ENCODE data around the gene CMTM3. TPM values are rescaled to one million over a fixed set of nuclear protein-coding genes. Genes with fewer than 3 reads are reported as not detected.

The CMTM3 gene
- total RNA-seq, 1 experiment from 2014 or later, result 4.3 TPM

GRCh38 chr16:66598111-66598510 is 6.4 kb upstream of the CMTM3 start:
- ChIA-PET CTCF (interaction anchor here (1.4 to 1.5 kb wide), 3 partner anchors 10 to 232 kb away, joined by 3 to 7 read pairs (median 3); partner anchors contain the start of gene NAE1), POLR2A (no interaction called here)
- TF ChIP-seq CTCF (IDR thresholded peaks at IDR 0.05; ENCODE audit: unreplicated experiment), result no peak
- intact Hi-C loops (cut with micrococcal nuclease), result no loop called here
- DNase-seq (ENCODE audit: unreplicated experiment), result no peak
- peaks cover 11% of the 10 kb centered on the region for H3K27me3 Mint-ChIP-seq (ENCODE audit: insufficient read depth, unreplicated experiment)
- no peaks in the 10 kb centered on the region for H3K9me3 Mint-ChIP-seq (ENCODE audit: unreplicated experiment)
- H3K27ac Mint-ChIP-seq (ENCODE audit: low read depth, unreplicated experiment), result no peak overlapping the region
- H3K36me3 Mint-ChIP-seq (ENCODE audit: insufficient read depth, unreplicated experiment), result no peaks in the 10 kb centered on the region
- H3K4me3 Mint-ChIP-seq (ENCODE audit: unreplicated experiment), result no peak overlapping the region
- H3K4me1 Mint-ChIP-seq (ENCODE audit: insufficient read depth, unreplicated experiment), result no peaks in the 10 kb centered on the region
- BruUV-seq (replicated peaks), result no TSS peak

GRCh38 chr16:66599726-66600125 is 4.8 kb upstream of the CMTM3 start:
- no TSS peak for BruUV-seq (replicated peaks)
- intact Hi-C loops (cut with micrococcal nuclease), result loop anchor here (5.0 to 10.0 kb wide), 2 partner anchors 117 to 155 kb away; partner anchors contain the start of gene DYNC1LI2
- Mint-ChIP-seq H3K4me1 (ENCODE audit: insufficient read depth, unreplicated experiment) (peaks cover 8% of the 10 kb centered on the region), H3K36me3 (ENCODE audit: insufficient read depth, unreplicated experiment) (no peaks in the 10 kb centered on the region), H3K27ac (ENCODE audit: low read depth, unreplicated experiment) (no peak overlapping the region), H3K4me3 (ENCODE audit: unreplicated experiment) (no peak overlapping the region), H3K9me3 (ENCODE audit: unreplicated experiment) (no peaks in the 10 kb centered on the region), H3K27me3 (ENCODE audit: insufficient read depth, unreplicated experiment) (peaks cover 11% of the 10 kb centered on the region)
- DNase-seq (ENCODE audit: unreplicated experiment), result no peak
- TF ChIP-seq CTCF (IDR thresholded peaks at IDR 0.05; ENCODE audit: unreplicated experiment), result no peak
- POLR2A ChIA-PET, result interaction anchor here (0.6 to 1.0 kb wide), 2 partner anchors 18 to 989 kb away, joined by 3 read pairs; no protein-coding TSS in a partner anchor
- CTCF ChIA-PET, result interaction anchor here (0.6 to 1.1 kb wide), 3 partner anchors 40 to 152 kb away, joined by 3 to 5 read pairs (median 3); partner anchors contain the start of gene DYNC1LI2

GRCh38 chr16:66600477-66600876 is 4.0 kb upstream of the CMTM3 start:
- Mint-ChIP-seq H3K4me1 (ENCODE audit: insufficient read depth, unreplicated experiment) (peaks cover 8% of the 10 kb centered on the region), H3K27me3 (ENCODE audit: insufficient read depth, unreplicated experiment) (peaks cover 11% of the 10 kb centered on the region), H3K4me3 (ENCODE audit: unreplicated experiment) (no peak overlapping the region), H3K36me3 (ENCODE audit: insufficient read depth, unreplicated experiment) (no peaks in the 10 kb centered on the region), H3K27ac (ENCODE audit: low read depth, unreplicated experiment) (no peak overlapping the region), H3K9me3 (ENCODE audit: unreplicated experiment) (no peaks in the 10 kb centered on the region)
- TF ChIP-seq CTCF (IDR thresholded peaks at IDR 0.05; ENCODE audit: unreplicated experiment), result no peak
- no peak for DNase-seq (ENCODE audit: unreplicated experiment)
- BruUV-seq (replicated peaks), result no TSS peak
- POLR2A ChIA-PET, result no interaction called here
- CTCF ChIA-PET, result interaction anchor here (0.7 to 2.0 kb wide), 5 partner anchors 37 to 230 kb away, joined by 3 to 10 read pairs (median 3); partner anchors contain the start of gene DYNC1LI2
- intact Hi-C loops (cut with micrococcal nuclease), result loop anchor here (5.0 to 10.0 kb wide), 2 partner anchors 118 to 154 kb away; partner anchors contain the start of gene DYNC1LI2

- CTCF ChIA-PET, result interaction anchor here (0.6 to 2.0 kb wide), 8 partner anchors 19 to 126 kb away, joined by 3 to 10 read pairs (median 3); no protein-coding TSS in a partner anchor
- BruUV-seq (replicated peaks), result no TSS peak
- POLR2A ChIA-PET, result no interaction called here
- Mint-ChIP-seq H3K4me1 (ENCODE audit: insufficient read depth, unreplicated experiment) (peaks cover 15% of the 10 kb centered on the region), H3K27me3 (ENCODE audit: insufficient read depth, unreplicated experiment) (peaks cover 11% of the 10 kb centered on the region), H3K9me3 (ENCODE audit: unreplicated experiment) (no peaks in the 10 kb centered on the region), H3K4me3 (ENCODE audit: unreplicated experiment) (no peak overlapping the region), H3K36me3 (ENCODE audit: insufficient read depth, unreplicated experiment) (no peaks in the 10 kb centered on the region), H3K27ac (ENCODE audit: low read depth, unreplicated experiment) (no peak overlapping the region)
- TF ChIP-seq CTCF (IDR thresholded peaks at IDR 0.05; ENCODE audit: unreplicated experiment), result no peak
- DNase-seq (ENCODE audit: unreplicated experiment), result no peak
- intact Hi-C loops (cut with micrococcal nuclease), result loop anchor here (5.0 to 10.0 kb wide), 2 partner anchors 119 to 153 kb away; partner anchors contain the start of gene DYNC1LI2
These were observed 3.0 kb upstream of the CMTM3 start for GRCh38 chr16:66601471-66601870.
